SKM-1 (cell line): ENCODE measurements around the gene SLC6A12.
A peak's percentile ranks its signal among the peaks of the same experiment; 100 is the strongest.
"Not testable (repeated sequence)": the region's sequence is repeated elsewhere in the genome, so short reads cannot be mapped to it uniquely, and the experiment has no call there.

Experiments used
- DNase-seq: peaks from one replicate; lab custom pipeline; 2025; ENCODE audit not compliant: unreplicated experiment; lab: John Stamatoyannopoulos, UW

Gene SLC6A12

DNA sequence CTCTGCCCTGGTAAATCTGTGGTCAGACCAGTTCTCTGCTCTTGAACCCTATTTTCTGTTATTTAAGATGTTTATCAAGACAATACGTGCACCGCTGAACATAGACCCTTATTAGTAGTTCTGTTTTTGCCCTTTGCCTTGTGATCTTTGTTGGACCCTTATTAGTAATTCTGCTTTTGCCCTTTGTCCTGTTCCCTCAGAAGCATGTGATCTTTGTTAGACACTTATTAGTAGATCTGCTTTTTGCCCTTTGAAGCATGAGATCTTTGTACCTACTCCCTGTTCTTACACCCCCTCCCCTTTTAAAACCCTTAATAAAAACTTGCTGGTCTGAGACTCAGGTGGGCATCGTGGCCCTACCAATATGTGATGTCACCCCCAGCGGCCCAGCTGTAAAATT, 22.0 kb upstream of the SLC6A12 start:
- not testable (repeated sequence) for DNase-seq

DNA sequence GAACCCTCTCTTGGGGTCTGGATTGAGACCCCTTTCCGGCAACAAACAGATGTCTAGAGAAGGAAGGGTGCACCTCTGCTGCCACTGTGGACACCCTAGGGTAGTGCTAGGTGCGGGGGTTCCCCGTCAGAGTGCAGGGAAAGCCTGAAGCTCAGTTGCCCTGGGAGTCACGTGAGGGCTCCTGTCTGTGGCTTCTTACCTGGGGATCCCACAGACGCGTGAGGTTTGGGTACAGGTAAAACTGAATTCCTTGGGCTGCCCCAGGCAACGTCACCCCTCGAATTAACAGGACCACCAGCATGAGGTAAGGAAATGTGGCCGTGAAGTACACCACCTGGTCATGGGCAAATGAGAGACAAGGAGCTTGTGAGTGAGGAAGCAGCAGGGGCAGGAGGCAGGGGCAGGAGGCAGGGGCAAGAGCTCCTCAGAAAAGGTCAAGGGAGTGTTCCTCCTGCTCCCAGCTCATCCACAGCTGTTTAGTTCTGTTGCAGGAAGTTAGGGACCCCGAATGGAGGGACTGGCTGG, 21.0 kb upstream of the SLC6A12 start:
- DNase-seq, result no peak

DNA sequence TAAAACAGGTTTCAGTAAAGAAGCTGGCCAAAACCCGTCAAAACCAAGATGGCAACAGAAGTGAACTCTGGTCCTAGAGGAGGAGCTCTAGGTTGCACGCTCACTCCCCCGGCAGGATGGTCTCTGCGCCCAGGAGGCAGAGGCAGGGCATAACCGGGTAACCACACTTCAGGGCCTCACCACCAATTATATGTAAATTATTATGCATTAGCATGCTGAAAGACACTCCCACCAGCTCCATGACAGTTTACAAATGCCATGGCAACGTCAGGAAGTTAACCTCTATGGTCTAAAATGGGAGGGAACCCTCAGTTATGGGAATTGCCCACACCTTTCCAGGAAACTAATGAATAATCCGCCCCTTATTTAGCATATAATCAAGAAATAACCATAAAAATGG, 20.1 kb upstream of the SLC6A12 start:
- no peak for DNase-seq

DNA sequence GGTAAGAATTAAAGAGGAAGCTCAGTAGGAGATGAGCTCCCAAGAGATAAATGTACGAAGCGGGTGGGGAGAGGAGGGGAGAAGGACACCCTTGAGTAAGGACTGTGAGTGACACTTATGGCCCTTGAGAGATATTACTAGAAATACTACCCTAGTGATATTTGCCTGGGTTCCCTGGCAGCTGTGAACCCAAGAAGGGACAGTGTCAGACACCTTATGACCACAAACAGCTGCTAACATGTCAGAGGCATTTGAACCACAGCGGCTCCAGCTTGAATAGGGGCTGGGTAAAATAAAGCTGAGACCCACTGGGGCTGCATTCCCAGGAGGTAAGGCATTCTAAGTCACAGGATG, 19.6 kb upstream of the SLC6A12 start:
- DNase-seq, result no peak

DNA sequence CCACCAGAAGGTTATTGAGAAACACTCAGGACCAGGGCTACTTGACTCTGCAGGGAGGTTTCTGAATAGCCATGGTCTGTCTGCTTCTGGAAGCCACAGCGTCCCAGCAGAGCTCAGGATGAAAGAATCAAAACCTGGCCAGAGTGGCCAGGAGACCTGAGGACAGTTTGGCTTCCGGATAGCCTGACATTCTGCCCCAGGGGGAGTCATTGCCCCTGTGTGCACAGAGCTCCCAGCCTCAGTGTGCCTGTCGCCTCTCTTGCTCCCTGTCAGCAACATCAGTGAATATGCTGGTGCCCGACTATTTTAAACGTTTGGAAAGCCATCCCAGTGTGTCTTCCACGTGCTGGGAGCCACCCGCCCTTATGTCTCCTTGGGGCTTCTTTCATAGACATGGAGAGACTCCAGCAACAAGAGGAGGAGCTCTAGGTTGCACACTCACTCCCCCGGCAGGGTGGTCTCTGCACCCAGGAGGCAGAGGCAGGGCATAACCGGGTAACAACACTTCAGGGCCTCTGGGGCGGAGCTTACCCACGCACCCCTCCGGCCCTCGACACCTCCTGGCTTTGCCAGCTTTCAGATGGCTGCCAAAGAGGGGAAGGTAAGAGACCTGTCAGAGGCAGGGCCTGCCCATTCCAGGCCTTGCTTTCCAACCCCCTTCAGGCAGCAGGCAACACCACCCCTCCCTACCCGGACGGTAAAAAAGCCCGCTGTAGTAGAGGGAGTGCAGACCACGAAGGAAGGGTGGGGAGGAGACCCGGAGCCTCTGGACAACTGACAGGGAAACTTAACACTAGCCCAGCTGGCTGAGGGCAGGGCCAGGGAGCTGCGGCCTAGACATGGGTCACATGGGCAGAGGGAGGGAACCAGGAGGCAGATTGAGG, 19.0 kb upstream of the SLC6A12 start:
- no peak for DNase-seq

DNA sequence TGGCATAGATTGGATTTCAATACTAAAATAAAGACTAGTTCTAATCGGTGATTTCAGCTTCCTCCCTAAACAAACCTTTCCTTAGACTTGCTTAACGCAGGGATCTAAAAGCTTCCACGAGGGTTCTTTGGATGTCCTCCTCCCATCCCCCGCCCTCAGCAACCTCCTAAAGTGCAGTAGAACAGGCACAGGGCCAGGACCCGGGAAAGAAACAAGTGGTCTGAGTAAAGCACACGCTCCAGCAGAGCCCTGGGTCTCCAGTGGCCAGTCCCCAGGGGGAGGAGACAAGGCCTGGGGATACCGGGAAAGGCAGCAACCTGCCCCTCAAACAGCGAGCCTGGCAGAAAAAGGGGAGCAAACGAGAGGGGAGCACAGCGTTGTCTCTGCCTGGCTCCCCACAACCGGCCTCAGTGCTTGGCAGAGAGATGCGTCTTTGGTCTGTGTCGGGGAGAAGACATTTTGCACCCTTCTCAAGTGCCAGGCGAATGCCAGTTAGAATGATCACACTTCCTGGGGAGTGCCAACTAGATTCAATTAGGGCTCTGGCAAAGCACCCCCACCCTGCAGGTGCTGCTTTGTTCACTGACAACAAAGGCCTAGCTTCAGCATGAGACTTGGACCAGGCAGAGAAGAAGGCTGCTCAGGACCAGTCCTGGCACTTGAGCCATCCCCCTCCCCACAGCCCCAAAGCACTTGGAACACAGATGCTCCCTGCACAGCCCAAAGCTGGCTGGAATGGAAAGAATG, 17.1 kb upstream of the SLC6A12 start:
- no peak for DNase-seq

DNA sequence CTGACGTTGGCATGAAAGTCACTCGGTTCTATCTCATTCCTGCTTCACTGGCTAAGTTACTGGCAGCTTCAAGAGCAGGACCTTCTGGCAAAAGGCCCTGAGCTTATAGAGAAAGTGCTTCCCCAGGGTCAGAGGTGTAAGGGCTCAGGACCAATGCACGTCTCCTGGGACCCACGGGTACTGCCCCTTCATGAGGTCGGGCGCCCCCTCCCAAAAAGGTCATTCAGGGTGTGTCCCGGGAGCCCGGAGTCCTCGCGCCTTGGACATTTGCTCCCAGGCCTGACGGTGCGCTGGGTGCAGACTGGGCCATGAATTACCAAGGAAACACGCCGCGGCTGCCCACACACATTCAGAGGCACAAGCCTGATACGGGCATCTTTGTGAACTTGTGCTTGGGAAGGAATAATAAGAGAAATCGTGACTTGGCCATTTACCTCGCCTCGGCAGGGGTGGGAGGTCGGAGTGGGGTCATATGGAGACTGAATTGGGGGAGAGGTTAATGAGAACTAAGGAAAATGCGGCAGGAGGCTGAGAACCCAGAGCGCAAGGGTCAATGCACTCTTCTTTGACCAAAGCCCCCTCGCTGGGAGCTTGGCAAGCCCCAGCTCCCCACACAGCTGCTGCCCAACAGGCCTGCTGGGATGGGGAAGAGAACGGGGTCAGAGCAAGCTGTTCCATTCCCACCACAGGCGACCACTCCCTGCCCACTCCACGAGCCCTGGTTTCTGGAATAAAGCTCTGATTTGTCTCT, 15.7 kb upstream of the SLC6A12 start:
- DNase-seq, result no peak

DNA sequence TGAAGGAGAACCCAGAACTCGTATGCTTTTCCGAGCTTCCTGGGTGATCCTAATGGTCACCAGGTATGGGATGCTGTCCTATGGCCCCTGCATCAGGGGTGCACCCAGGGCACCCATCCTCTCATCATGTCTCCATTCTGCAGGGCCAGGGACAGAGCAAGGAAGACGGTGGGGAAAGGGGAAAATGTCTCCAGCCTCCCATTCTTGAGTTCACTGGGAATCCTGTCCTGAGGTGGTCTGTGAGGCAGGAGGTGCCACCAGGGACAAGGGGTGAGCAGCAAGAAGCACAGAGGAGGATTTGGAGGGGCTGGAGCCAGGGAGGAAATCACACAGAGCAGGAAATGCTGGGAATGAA, 14.9 kb upstream of the SLC6A12 start:
- no peak for DNase-seq

DNA sequence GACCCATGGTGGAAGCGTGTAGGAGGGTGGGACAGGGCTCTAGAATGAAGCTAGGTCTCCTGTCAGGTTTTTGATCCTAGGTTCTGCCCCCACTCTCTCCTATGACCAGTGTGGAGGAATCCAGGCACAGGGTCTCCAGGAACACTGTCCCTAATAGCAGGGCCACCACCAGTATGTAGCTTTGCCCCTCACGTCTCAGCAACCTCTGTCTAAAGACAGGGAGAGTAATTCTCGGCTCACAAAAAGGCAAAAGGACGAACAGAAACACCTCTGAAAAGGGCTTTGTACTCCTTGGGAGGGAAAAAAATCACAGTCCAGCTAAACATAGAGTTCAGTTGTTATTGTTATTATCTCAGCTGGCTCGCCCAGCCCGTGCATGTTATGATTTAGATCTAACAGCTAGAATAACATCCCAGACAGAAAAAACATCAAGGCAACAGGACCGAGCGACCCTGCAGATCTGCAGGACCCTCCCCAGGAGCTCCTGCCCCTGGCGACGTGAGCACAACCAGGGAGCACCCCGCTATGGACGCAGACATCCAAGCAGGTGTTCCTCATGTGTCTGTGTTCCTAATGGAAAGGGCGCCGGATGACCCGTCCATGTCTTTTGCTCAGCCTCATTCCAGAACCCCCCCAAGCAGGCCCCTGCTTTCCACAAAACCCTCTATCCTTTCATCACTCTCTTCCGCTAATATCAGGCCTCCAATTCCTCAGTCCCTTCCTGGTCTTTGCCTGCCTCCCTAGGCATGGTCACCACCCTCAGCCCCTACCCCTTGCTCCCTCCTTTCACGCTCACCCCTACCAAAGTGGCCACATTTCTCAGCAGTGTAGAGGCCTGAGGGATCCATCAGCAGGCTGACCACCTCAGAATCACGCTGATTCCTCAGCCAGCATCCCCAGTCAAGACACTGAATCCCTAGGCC, 14.2 kb upstream of the SLC6A12 start:
- no peak for DNase-seq

DNA sequence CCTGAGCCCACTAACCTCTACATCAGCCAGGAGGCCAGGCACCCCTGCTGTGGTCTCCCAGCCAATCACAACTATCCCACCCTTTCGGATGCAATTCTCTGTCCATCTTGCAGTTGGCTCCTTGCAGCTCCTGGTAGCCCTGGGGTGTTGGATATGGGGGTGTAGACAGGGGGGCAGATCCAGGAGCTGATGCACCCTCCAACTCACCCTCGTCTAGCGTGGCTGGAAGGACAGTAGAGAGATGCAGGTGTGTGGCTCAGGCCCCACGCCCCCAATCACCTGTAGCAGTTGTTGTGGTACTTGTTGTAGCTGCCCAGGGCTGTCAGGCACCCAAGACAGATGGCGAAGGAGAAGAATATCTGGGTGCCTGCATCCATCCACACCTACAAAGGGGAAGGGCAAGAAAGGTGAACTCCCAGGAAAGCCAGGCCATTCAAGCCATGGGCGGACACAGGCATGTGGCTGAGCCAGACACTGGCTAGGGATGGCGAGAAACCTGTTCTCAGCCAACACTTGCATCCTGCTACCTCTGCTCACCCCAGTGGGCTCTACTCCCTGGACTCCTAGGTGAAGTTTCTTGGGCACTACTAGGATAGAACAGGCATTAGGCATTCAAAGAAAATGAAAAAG, 13.4 kb upstream of the SLC6A12 start:
- no peak for DNase-seq

DNA sequence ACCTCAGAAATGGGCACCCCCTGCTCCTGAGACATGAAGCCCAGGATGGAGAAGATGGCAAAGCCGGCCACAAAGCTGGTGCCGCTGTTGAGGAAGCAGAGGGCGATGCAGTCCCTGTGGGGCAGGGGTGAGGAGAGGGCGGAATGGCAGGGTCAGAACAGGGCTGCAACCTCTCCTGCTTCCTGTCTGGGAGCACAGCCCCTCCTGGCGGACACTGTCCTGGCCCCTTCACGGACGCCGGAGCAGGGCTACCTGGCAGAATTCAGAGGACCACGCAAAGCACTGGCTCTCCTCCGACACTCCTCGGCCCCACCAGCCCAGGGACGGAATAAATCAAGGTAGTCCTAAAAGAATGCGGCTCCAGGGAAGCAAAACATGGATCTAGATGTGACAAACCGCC, 12.4 kb upstream of the SLC6A12 start:
- no peak for DNase-seq

DNA sequence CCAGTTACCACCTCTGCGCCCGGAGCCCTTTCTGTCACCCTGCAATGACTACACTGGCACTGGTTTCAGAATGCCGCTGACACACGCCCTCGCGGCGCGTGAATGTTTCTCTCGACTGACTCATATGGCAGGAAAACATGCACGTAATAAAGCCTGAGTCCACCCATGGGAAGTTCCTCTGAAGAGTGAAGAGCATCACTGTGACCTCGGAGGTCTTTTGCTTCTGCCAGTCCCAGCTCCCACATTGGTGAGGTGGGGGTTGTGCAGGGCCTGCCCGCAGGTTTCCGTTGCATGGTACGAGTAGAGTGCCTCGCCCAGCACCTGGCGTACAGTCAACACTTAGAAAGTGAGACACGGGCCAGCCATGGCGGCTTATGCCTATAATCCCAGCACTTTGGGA, 11.1 kb upstream of the SLC6A12 start:
- no peak for DNase-seq

DNA sequence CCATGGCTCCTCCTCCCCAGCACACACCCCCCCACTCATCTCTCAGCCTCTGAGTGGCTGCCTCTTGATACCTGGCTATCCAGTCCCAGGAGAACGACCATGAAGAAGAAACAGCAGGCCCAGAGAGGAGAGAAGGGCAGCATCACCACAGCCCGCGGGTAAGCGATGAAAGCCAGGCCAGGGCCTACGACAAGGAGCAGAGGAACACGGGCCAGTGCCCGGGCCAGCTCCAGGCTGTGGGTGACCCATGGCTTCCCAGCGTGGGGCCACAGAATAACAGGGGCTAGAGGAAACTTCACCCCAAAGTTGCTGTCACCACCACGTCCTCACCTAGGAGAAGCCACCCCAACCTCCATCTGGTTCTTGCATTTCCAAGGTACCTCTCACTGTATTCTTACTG, 10.4 kb upstream of the SLC6A12 start:
- DNase-seq, result no peak

DNA sequence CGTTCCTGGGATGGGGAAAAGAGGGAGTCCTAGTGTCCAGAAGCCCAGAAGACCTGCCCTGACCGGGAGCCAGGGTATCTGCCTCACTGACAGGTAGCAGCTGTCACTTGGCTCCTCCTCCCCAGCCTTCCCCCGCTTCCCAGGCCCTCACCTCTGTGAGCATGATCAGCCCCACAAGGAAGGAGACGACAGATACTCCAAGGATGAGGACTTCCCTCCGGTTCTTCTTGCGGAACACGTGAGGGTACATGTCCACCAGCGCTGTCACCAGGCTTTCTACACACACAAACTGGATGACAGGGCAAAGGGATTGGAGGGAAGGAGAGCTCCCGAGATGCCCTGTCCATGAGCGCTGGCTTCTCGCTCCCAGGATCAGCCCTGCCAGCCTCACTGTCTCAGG, 9.9 kb upstream of the SLC6A12 start:
- no peak for DNase-seq

DNA sequence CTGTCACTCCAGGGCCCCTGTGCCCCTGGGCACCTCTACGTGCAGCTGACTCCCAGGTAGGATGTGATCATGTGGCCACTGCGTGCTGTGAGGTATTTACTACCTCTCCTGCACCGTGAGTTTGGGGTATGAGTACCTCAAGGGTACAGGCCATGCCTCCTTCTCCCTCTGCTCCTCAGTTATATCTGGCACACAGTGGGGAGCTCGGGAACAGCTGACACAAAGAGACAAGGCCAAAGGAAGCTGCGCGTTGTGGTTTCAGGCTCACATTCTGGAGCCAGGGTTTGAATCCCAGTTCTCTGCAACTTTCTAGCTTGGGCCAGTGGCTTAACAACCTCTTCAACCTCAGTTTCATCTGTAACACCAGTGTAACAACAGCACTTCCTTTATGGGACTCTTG, 7.8 kb upstream of the SLC6A12 start:
- DNase-seq, result no peak

DNA sequence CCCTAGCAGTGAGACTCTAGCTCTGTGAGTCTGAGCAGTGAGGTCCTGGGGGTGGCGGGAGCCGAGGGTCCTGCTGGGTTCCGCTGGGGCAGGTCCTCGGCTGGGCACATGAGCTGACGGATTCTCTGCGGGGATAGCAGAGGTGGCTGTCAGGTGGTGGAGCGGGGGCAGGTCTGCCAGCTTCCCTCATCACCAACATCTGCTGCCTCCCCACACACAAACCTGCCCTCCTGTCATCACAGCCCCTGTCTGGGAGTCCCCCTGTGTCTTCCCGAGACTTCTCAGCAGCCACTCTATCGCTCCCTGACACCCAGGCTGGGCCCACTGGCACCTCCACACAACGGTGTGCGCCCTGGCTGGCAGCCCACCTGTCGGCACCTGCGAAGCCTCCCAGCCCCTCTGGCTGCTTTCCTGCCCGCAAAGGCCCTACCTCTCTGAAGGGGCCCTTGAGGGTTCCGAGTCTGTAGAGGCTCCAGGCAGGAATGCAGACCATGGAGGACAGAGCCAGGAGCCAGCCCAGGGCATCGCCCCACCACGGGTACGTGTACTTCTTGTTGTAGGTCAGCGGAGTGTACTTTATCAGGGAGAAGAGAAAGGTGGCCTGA, 7.1 kb upstream of the SLC6A12 start:
- no peak for DNase-seq

DNA sequence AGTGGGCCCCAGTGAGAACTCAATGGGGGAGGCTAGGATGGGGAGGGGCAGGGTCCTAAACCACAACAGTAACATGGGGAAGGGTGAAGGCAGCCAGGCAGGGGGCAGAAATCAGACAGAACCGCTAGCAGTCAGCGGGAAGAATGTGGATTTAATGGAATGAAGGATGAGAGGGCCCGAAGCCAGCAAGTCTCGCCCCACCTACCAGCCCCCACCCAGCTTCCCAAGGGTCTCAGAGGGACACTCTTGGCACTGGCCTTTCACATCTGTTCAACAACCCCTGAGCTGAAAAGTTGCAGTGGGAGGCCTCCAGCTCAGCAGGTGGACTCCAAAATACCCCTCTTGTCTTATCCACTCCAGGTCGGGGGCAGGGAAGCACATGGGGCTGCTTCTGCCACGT, 6.5 kb upstream of the SLC6A12 start:
- DNase-seq, result no peak

DNA sequence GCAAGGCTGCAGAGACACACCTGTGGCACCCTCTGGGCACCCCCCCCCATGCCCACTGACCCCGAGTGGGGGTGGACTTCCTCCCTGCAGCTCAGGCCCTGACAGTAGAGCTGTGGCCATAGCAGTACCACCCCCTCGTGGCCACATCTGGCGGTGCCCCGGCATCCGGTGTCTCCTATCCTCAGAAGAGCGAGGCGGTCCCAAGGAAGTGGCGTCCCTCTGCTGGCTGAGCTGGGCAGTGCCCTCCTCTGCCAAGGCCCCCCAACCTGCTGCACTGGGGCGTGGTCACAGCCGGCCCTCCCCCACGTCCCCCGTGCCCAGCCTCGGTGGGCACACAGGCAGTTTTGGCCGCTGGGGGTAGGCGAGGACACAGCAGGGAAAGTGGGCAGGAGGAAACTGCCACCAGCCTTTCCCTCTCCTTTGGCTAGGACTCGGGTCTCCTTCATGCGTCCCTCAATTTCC, 6.0 kb upstream of the SLC6A12 start:
- peak; percentile 13 for DNase-seq

DNA sequence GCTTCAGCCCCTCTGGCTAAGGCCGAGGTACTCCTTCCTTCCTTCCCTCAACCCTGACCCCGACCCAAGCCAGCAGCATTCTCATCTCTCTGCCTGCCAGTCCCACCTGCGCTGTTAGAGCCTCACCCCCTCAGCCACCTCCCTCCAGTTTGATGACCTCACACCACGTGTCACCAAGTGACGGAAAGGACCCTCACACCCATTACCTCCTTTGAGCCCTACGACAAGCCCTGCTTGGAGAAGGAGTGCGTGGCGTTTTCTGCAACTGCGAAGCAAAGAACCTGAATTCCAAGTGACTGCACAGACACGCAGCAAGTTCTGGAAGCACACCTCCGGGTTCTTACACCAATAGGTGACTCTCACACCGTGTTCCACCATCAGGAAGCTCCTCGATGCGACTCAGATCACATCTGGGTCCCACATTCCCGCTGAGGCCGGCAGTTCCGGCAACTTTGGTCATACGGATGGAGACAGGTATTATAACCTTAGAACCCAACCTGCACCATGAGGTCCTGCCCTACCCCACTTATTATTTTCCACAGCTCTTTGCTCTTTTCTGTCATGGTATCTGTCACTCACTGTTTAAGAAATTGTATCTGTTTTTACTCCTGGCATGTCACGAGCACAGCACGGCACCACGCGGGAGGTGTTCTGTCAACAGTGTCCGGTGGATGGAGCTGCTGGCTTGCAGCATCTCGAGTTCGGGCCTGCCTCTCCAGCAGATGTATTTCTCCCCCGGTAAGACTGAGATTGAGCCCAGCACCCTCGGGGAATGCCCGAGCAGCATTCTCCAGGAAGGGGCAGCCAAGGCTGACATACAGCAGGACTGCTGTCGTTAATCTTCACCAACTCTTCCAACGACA, 5.0 kb upstream of the SLC6A12 start:
- DNase-seq, result no peak
